Hematopoietic multipotent progenitor cell treated with erythropoietin and hydrocortisone succinate and interleukin-3 and kit ligand, for 4 days (in vitro differentiated cells): ENCODE data around the gene COL15A1.

Experiments
- DNase-seq: peaks from one replicate; pipeline ENCODE4 v3.0.0-alpha.2; 2015

Gene COL15A1

GRCh38 chr9:99062549-99062948, 118.8 kb downstream of the COL15A1 start:
- DNase-seq = no peak

DNA sequence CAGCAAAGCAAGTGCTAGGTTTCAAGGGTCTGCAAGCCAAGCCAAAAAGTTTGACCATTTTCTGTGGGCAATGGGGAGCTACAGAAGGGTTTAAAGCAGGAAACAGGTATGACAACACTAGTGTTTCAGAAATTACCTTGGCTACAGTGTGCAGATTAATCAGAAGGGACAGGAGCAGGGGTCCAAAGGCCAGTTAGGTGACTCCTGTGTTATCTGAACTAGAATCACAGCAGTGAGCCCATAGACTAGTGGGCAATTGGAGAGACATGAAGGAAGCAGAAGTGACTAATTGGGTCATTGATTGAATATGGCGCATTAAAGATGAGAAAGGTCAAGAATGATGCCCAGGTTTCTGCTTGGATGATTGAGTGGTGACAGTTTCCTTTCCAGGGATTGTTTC, 119.8 kb downstream of the COL15A1 start:
- DNase-seq = no peak

DNA sequence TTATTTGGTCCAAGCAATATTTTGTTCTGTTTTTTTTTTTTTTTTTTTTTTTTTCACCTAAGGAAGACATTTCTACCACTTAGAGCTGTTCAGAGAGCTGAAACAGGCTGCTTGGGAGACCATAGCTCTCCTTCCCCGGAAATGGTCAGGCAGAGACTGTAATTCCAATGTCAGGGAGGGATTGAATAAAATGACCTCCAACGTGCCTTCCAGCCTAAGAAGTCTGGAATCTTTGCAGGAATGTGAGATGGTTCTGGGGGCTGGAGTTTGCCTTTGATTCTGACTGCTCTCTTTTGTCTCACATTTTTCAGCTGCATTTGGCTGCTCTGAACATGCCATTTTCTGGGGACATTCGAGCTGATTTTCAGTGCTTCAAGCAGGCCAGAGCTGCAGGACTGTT, 122.9 kb downstream of the COL15A1 start:
- DNase-seq = no peak

DNA sequence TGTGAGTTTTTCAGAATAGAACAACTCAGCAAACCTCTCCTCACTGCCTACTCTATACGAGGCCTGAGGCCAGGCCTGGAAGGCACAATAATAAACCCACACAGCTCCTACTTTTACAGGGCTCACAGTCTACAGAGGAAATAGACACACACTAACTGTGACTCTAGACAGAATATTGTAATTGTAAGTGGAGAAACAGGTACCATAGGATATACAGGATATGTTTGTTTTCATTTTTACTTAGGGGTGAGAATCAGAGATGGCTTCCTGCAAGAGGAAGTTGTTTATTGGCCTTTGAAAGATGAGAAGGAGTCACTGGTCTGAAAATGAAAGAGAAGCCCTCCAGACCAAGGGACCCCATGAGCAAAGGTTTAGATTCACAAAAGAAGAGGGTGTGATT, 125.4 kb downstream of the COL15A1 start:
- no peak for DNase-seq

DNA sequence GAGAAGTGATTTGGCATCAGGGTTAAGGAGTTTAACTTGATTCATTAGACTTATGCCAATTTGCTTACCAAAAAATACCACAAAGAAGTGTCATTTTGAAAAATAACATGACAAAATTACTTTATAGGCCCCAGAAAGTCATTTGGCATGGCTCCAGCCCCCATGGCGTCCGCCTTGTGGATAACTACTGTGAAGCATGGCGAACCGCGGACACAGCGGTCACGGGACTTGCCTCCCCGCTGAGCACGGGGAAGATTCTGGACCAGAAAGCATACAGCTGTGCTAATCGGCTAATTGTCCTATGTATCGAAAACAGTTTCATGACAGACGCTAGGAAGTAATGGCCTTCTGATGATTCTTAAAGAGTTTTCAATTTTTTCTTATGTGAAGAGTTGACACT, 125.8 kb downstream of the COL15A1 start:
- no peak for DNase-seq

- no peak for DNase-seq
These were observed 127.0 kb downstream of the COL15A1 start for GRCh38 chr9:99070681-99071080.

DNA sequence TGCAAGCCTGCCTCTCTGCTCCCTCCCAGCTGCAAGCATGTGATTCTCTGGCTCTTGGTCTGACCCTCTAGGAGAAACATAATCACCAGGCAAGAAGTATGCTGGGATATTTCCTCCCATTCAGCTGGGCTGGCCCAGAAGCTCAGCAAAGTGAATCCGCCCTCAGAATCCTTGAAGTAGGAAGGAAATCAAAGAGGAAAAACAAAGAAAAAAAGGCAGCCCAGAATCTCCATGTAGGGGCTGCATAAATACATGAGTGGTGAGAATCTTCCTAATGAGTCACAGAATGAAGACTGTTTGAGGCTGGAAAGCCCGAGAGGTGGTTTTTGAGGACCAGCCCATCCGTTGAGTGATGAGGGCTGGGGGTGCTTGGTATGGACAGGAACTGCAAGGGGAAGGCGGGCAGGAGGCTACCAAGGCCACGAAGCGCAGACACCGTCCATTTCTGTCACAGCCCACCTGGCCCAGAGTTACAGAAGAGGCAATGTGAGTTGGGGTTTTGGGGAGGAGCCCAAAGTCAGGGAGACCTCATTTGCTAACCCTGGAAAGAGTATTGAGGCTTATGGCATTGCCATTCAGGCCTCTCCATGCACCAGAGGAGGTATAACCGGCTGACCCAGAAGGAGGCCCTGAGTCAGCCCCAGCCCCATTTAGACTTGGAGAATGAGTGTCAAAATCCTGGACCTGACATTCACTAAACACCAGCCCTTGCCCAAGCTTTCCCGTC, 127.8 kb downstream of the COL15A1 start:
- DNase-seq = no peak

DNA sequence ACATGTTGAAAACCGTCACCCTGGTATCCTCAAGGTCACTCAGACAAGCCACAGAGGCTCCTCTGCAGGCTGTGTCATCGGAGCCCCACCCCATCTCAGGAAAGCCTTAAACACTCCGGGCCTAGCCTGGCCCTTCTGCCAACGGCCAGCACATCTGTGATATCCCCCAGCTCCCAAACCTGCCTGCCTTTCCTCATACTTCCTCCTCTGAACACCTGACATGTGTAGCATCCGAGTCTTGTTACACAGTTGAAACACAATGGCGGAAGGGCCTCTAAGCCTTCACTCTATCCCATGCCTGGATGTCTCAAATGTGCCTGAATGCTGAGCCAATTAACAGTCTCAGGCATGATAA, 128.3 kb downstream of the COL15A1 start:
- DNase-seq = no peak

- no peak for DNase-seq
These were observed 129.6 kb downstream of the COL15A1 start for GRCh38 chr9:99073347-99073746.

DNA sequence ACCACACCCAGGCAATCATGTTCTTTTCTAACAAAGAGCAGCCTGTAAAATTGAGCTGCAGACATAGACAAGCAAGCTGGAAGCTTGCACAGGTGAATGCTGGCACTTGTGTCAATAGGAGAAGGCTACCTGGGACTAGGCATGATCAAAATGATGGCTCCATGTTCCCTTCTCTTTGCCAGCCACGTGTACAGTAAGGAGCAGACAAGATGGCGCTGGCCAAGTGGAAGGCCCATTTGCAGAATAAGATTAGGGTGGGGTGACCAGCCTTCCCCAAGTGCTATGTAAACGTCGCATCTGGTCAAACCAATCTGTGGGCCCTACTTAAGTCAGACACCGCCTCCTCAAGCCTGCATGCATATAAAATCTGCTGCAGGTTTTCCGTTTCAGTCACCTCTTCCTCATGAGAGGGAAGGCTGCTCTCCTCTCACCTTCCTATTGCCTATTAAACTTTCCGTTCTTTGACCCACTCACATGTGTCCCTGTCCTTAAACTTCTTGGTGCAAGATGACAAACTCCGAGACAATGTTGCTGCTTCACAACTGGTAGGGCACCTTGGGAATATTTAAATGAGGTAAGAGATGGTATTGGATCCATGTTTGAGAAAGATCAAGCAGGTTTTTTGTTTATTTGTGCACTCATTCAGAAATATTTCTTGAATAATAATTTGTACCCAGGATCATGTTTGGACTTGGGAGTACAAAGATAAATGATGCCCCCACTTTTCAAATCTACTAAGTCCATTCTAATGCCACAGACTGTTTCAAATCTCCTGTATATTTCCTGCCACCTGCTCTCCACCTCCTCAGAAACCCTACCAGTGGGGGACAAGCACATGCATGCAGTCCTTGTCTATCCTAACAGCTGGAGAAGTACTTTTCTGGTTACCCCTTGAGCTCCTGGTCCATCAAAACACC, 130.5 kb downstream of the COL15A1 start:
- peak; percentile 40 for DNase-seq

DNA sequence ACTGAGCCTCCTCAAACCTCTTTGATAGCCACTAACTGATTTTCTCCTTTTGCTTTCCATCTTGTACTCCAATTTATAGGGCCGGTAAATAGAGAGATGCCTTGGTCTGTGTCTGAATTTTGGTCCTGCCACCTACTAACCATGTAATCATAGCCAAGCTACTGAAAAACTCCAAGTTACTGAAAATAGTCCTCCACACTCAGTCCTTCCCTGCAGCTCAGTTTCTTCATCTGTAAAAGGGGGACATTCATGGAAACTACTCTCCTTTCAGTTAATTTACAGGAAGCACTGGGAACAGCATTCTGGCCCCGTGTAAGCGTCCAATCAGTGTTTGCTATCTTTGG, 131.2 kb downstream of the COL15A1 start:
- DNase-seq = no peak

- DNase-seq = peak; percentile 89
These were observed 131.7 kb downstream of the COL15A1 start for GRCh38 chr9:99075246-99075912.

DNA sequence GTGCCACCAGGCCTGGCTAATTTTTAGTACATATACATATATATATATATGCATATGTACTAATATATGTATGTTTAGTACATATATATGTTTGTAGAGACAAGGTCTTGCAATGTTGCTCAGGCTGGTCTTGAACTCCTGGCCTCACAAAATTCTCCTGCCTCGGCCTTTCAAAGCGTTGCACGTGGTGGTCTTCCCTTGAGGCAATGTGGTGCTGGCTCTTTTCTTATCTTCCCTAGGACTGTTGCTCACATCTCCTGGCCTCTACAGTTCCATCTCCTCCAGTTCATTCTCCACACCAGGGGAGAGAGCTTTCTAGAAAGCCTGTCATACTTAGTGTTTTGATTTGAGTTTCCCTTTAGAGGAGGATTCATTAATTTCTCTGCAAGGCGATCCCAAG, 132.3 kb downstream of the COL15A1 start:
- DNase-seq = no peak

DNA sequence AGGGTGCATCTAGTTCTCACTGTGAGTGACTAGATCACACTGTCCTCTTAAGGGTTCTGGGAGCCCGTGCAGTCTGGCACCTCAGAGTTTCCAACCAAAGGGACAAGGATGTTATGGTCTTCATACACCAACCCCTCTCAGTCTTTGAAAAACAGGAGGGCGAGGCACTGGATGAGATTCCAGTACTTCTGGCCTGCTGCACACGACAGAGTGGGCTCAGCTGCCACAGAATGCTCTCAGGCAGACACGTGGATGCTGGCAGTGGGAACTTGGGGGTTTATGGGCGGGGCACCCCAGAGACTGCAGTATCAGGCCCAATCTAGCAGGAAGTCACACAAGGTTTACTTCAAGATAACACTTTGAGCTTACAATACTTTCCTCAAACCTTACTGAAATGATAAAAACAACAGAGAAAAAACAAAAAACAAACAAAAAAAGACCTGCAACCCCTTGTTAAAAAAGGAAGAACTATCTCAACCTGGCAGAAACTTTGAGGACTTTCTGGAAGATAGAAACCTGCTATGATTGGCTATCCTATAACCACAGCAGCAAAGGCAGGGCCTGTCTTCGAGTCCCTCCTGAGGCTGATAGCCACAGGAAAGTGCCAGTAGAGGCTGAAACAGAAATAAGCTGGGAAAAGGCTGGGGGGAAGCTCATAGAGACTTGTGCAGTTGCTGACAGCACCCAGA, 132.9 kb downstream of the COL15A1 start:
- DNase-seq = peak; percentile 95

DNA sequence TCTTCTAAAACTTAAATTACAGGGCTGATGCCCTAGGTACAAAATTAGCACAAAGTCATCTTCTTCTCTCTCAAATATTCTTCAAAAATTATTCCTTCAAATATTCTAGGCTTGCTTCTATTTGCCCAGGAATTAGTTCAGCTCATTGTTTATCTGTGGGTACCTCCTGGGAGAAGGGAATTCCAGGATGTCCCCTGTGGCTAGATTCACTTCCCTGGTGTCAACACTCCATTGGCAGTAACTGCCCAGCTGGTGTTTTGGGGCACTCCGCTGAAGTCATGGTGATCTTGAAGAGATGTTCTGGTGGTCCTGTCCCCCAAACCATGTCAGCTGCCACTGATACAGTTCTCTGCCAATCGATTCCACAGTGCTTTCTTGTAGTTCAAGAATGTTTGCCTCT, 135.0 kb downstream of the COL15A1 start:
- DNase-seq = no peak

DNA sequence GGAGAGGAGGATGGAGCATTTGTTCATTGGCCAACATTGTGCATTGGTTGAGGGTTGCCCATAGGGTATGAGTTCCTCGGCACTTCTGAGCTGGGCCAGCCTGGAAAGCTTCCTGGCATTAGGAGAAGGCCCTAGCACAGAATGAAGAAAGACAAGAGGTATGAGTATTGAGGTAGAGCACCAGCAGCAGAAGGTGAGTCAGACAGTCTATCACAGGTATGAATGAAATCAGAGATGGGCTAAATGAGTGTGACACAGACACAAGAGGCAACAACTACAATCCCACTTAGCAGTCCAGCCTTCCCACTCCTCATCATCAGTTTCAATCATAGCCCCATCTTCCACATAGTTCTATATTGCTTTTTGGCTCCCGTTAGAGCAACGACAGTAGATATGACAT, 135.8 kb downstream of the COL15A1 start:
- no peak for DNase-seq

GRCh38 chr9:99083051-99083450, 139.3 kb downstream of the COL15A1 start:
- no peak for DNase-seq

- DNase-seq = no peak
These were observed 142.5 kb downstream of the COL15A1 start for GRCh38 chr9:99085949-99086948.

DNA sequence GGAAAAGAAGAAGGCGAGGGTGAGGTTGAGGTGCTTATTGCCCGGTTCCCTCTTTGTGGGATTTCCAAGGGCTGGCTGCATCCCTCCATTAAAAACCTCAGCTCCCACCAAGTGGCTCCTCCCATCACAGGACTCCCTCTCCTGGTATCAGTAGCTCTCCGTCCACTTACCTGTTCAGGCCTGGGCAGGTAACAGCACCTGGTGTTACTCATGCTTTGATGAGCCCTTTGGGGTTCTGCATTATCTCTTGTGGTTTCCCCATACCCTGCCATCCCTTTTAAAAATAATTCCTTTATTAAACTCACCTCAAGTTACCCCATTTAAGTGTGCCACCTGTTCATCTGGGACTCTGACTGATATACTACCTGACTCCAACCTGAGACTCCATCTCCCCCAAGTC, 143.8 kb downstream of the COL15A1 start:
- no peak for DNase-seq

- no peak for DNase-seq
These were observed 146.8 kb downstream of the COL15A1 start for GRCh38 chr9:99090336-99091130.
